K562 (cell line): ENCODE results near the gene CENPH. TPM values are rescaled to one million over a fixed set of nuclear protein-coding genes. Genes with fewer than 3 reads are reported as not detected.

Experiments
- ATAC-seq: fragments of 200-7000 bp; cut with Tn5 transposase; 3 replicates; pipeline ENCODE4 v1.9.1; 2020; ENCODE audit warnings: moderate library complexity
- BruUV-seq: library from RNA; stranded (reverse); fragments of 400-500 nt; replicated peaks from 2 replicates; lab custom pipeline; 2021; lab: Mats Ljungman, UMichigan
- CTCF ChIA-PET: fragments of 300-600 bp; formaldehyde crosslinking; extraction: SDS; loops from one replicate; lab custom pipeline; 2021; ENCODE audit warnings: low intra/inter-chr PET ratio; lab: Yijun Ruan, JAX
- POLR2A ChIA-PET: fragments of 300-600, 350-650 bp; sonication (Branson Sonifier 250); formaldehyde crosslinking; extraction: SDS; loops from one replicate; lab custom pipeline; 2021; ENCODE audit warnings: antibody characterized with exemption, inconsistent platforms; lab: Yijun Ruan, JAX
- DNase-seq, 4 experiments: peaks; one replicate each; pipeline versions ENCODE4 v3.0.0 to v3.0.0-alpha.2; 2011 to 2018; ENCODE audit warnings: low spot score in 3 of 4, mixed read lengths in 3 of 4; ENCODE audit errors: extremely low read depth in 1 of 4
- FAIRE-seq: peaks from 2 replicates; lab custom pipeline; 2011; peaks lifted over from hg19 to GRCh38; lab: Jason Lieb, UNC
- H2AFZ ChIP-seq: 2 replicates; pipeline ENCODE4 v1.6.0; 2011; ENCODE audit warnings: low read depth, low read length, control low read depth, inconsistent platforms
- H3K27ac ChIP-seq: fragments of 200-600 bp; 3 replicates; pipeline ENCODE4 v1.8.0; 2011; ENCODE audit warnings: low read depth, mild to moderate bottlenecking, control low read depth, inconsistent platforms, low read length, moderate library complexity, mixed read lengths; ENCODE audit errors: extremely low read depth
- H3K27me3 ChIP-seq, 2 experiments: fragments of 300-600 bp in 1 of 2; 2 replicates in 1 of 2; 3 replicates in 1 of 2; pipeline versions ENCODE4 v1.6.0 to v1.8.0; 2011; ENCODE audit warnings: inconsistent platforms in 2 of 2, low read length in 2 of 2, mild to moderate bottlenecking in 1 of 2, mixed read lengths in 1 of 2, moderate library complexity in 1 of 2; ENCODE audit not compliant: control insufficient read depth in 2 of 2, insufficient read depth in 2 of 2
- H3K36me3 ChIP-seq: fragments of 300-600 bp; 3 replicates; pipeline ENCODE4 v1.8.0; 2011; ENCODE audit warnings: mild to moderate bottlenecking, low read length, inconsistent platforms; ENCODE audit not compliant: control insufficient read depth, insufficient read depth
- H3K4me1 ChIP-seq, 2 experiments: fragments of 200-600 bp in 1 of 2; replicated peaks in 1 of 2; 2 replicates in 1 of 2; 3 replicates in 1 of 2; pipeline versions ENCODE4 v1.5.1 to v1.8.0; 2011; ENCODE audit warnings: inconsistent platforms in 2 of 2, low read length in 2 of 2, mild to moderate bottlenecking in 1 of 2, mixed read lengths in 1 of 2, moderate library complexity in 1 of 2; ENCODE audit not compliant: control insufficient read depth in 2 of 2, insufficient read depth in 2 of 2
- H3K4me2 ChIP-seq: 2 replicates; pipeline ENCODE4 v1.6.1; 2011; ENCODE audit warnings: low read length, control low read depth, inconsistent platforms, mixed read lengths; ENCODE audit not compliant: insufficient read depth
- H3K4me3 ChIP-seq: fragments of 200-600 bp; sonication (generic), shearing (Covaris generic); 2 replicates; pipeline ENCODE4 v1.5.1; 2016; ENCODE audit warnings: control low read depth, inconsistent platforms
- H3K79me2 ChIP-seq: fragments of 200-600 bp; 3 replicates; pipeline ENCODE4 v1.8.0; 2011; ENCODE audit warnings: low read length, inconsistent platforms; ENCODE audit not compliant: control insufficient read depth, insufficient read depth
- H3K9ac ChIP-seq, 2 experiments: 2 replicates each; pipeline versions ENCODE4 v1.6.0 to v1.6.1; 2011; ENCODE audit warnings: low read depth in 2 of 2, low read length in 2 of 2, control low read depth in 1 of 2, inconsistent platforms in 1 of 2, mild to moderate bottlenecking in 1 of 2, mixed read lengths in 1 of 2; ENCODE audit not compliant: insufficient read depth in 1 of 2
- H3K9me1 ChIP-seq: one replicate; pipeline ENCODE4 v1.6.0; 2011; ENCODE audit warnings: inconsistent platforms, mild to moderate bottlenecking, low read length, moderate library complexity; ENCODE audit not compliant: control insufficient read depth, insufficient read depth
- H3K9me3 ChIP-seq: replicated peaks from 2 replicates; pipeline ENCODE4 v1.5.1; 2011; ENCODE audit warnings: low read depth, low read length, inconsistent platforms; ENCODE audit not compliant: control insufficient read depth, insufficient read depth
- H4K20me1 ChIP-seq: replicated peaks from 2 replicates; pipeline ENCODE4 v1.6.1; 2011; ENCODE audit warnings: low read length, inconsistent platforms, mixed read lengths; ENCODE audit not compliant: control insufficient read depth, insufficient read depth
- AFF1 ChIP-seq, 2 experiments: fragments of 450-650 bp; IDR thresholded peaks; 2 replicates each; pipeline ENCODE4 v1.6.1; 2018; ENCODE audit warnings: mild to moderate bottlenecking in 2 of 2, low read depth in 1 of 2; ENCODE audit not compliant: partially characterized antibody in 2 of 2
- BHLHE40 ChIP-seq: IDR thresholded peaks from 2 replicates; pipeline ENCODE4 v1.6.1; 2011; ENCODE audit warnings: low read length, improper control_type of control experiment
- EP400 ChIP-seq: fragments of 450-650 bp; IDR thresholded peaks from 2 replicates; pipeline ENCODE4 v1.6.1; 2017; ENCODE audit warnings: antibody characterized with exemption, mild to moderate bottlenecking, moderate library complexity
- MAZ ChIP-seq, 2 experiments: fragments of 450-650 bp in 1 of 2; sonication (generic) in 1 of 2; formaldehyde crosslinking; IDR thresholded peaks in 1 of 2; conservative IDR thresholded peaks in 1 of 2; 2 replicates each; pipeline versions ENCODE4 v1.4.0 to v1.5.0; 2020; ENCODE audit warnings: mild to moderate bottlenecking in 1 of 2, missing genetic modification reagents in 1 of 2
- WGBS: fragments of 100-300 bp; shearing (Covaris generic); methylation state at CpG from one replicate; pipeline ENCODE4 v1.1.6; 2016; ENCODE audit warnings: low coverage, mixed read lengths; ENCODE audit not compliant: insufficient coverage; ENCODE audit errors: missing lambda C conversion rate; 5-methylcytosine and 5-hydroxymethylcytosine counted together
- in situ Hi-C: fragments of 300-500 bp; cut with MboI; formaldehyde crosslinking; loops from 4 replicates; pipeline ENCODE4 v1.15.0; 2018; ENCODE audit warnings: inconsistent platforms, mixed read lengths
- intact Hi-C: fragments of 100-400 bp; cut with micrococcal nuclease; formaldehyde crosslinking; loops from 2 replicates; pipeline ENCODE4 v1.14.2; 2022
- polyA plus RNA-seq, 8 experiments: library from polyadenylated mRNA; depleted of rRNA in 4 of 8; stranded (reverse) in 5 of 8; unstranded in 3 of 8; fragments of >200 nt; fragmentation: Nextera tagmentation in 2 of 8; fragmentation: Illumina TruSeq in 1 of 8; extraction: Ambion mirVana in 2 of 8; extraction: Trizol in 1 of 8; gene quantifications; 2 replicates each; pipeline versions ENCODE4 v1.2.1 to v1.2.3, GENCODE V29; 2011 to 2014; ENCODE audit warnings: inconsistent platforms in 1 of 8, missing spikeins in 1 of 8
- total RNA-seq, 7 experiments: library from RNA; depleted of rRNA in 6 of 7; stranded (reverse); fragments of >200 nt in 6 of 7; fragmentation: Illumina TruSeq in 2 of 7; extraction: Trizol in 2 of 7; gene quantifications; 2 replicates each; pipeline versions ENCODE4 v1.2.1 to v1.2.3, GENCODE V29; 2011 to 2021; ENCODE audit warnings: low replicate concordance in 1 of 7
- TF ChIP-seq, protein P1 (sequence below): fragments of 450-650 bp; formaldehyde crosslinking; IDR thresholded peaks from 2 replicates; pipeline ENCODE4 v1.4.0; 2022; ENCODE audit warnings: mild to moderate bottlenecking, moderate library complexity
- TF ChIP-seq, protein P2 (sequence below): sonication (generic); formaldehyde crosslinking; IDR thresholded peaks from 2 replicates; pipeline ENCODE4 v1.8.1; 2023; ENCODE audit warnings: mild to moderate bottlenecking, missing genetic modification reagents
- TF ChIP-seq, protein P3 (sequence below): fragments of 450-650 bp; IDR thresholded peaks from 2 replicates; pipeline ENCODE4 v1.6.1; 2014; ENCODE audit warnings: low read depth, mild to moderate bottlenecking, moderate library complexity, borderline replicate concordance

The CENPH gene
- total and polyA plus RNA-seq, 9 of the 15 experiments (the other 6 are each of a cell fraction or from before 2014, with no cell fraction given): 10.5 to 124 (median 74.9) TPM

- TF ChIP-seq, protein P1, sequence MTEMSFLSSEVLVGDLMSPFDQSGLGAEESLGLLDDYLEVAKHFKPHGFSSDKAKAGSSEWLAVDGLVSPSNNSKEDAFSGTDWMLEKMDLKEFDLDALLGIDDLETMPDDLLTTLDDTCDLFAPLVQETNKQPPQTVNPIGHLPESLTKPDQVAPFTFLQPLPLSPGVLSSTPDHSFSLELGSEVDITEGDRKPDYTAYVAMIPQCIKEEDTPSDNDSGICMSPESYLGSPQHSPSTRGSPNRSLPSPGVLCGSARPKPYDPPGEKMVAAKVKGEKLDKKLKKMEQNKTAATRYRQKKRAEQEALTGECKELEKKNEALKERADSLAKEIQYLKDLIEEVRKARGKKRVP (CRISPR knock-in tag): 0 out of 2 replicates have a peak, but pooled peaks have one; percentile 14
- TF ChIP-seq, all 486 proteins: peak for 4
These were observed 27.7 kb downstream of the CENPH start (continued) for GRCh38 chr5:69217151-69217511.

DNA sequence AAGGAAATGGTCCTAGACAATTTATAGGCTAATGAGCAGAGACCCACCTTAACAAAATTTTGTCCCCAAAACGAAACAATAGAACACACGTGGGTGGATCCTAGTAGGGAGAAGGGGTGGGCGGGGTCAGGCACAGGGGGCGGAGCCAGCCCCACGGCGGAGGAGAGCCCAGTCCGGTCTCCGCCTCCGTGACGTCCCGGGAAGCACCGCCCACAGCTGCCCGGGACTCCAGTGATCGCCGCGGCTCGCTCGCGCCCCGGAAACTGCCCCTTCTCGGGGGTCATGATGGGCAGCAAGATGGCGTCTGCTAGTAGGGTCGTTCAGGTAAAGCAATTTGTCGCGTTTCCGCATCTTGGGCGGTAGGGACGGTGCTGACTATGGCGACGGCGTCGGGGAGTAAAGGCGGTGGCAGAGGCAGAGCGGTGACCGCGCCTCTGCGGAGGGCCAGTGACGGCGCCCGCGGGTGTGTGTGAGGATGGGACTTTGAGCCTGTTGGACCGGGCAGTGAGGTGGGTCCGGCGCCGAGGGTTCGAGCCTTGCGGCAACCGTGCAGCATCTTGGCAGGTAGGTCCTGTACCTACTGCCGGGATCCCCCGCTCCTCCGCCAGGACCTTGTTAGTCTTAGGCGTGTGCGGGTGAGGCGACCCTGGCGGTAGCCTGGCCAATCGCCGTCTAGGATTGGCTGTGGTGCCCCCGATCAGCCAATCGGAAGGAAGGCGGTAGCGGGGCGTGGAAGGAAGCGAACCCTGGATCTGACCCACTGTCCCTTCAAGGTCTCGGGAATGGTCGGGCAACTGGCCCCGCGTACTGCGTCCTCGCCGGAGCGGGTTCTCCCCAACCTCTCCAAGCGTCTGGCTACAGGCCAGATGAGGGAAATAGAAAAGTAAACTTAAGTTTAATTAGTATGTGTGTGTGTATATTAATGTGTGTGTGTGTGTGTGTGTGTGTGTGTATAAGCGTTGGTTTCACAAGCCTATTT is 28.5 kb downstream of the CENPH start:
- H3K79me2 ChIP-seq: peaks cover 47% of the 10 kb centered on the region
- POLR2A ChIA-PET: interaction anchor here (0.6 to 2.4 kb wide), 5 partner anchors 13 to 69 kb away, joined by 3 to 12 read pairs (median 3); partner anchors contain the start of gene CDK7
- intact Hi-C loops: loop anchor here (2.0 kb wide), 1 partner anchor 29 kb away; the partner anchor contains the start of gene CENPH
- DNase-seq (peak; percentile 96 to 98 (median 98)), ATAC-seq (peak; percentile 93), FAIRE-seq (peak; percentile 89)
- peak overlapping the region; percentile 66 for H3K4me3 ChIP-seq
- H3K9me3 ChIP-seq: 0 out of 2 replicates have a peak, but pooled peaks cover 3% of the 10 kb centered on the region
- peak overlapping the region; percentile 91 to 99 for H3K9ac ChIP-seq
- under 1% methylated on average over 63 of the region's 73 CpGs for WGBS
- peaks cover 13 to 21% of the 10 kb centered on the region in 2 experiments; a peak in 4 of 5 replicates for H3K4me1 ChIP-seq
- peak overlapping the region; percentile 88 for H3K27ac ChIP-seq
- no peaks in the 10 kb centered on the region for H4K20me1 ChIP-seq
- peak overlapping the region; percentile 90 for H3K4me2 ChIP-seq
- H3K36me3 ChIP-seq: peaks cover 23% of the 10 kb centered on the region; the same call in 2 of the 3 replicates
- BruUV-seq: TSS peak; percentile 58
- CTCF ChIA-PET: no interaction called here
- no peaks in the 10 kb centered on the region for H3K27me3 ChIP-seq
- in situ Hi-C loops: no loop called here
- H3K9me1 ChIP-seq: no peaks in the 10 kb centered on the region
- H2AFZ ChIP-seq: peak overlapping the region; percentile 94
- TF ChIP-seq, protein P2, sequence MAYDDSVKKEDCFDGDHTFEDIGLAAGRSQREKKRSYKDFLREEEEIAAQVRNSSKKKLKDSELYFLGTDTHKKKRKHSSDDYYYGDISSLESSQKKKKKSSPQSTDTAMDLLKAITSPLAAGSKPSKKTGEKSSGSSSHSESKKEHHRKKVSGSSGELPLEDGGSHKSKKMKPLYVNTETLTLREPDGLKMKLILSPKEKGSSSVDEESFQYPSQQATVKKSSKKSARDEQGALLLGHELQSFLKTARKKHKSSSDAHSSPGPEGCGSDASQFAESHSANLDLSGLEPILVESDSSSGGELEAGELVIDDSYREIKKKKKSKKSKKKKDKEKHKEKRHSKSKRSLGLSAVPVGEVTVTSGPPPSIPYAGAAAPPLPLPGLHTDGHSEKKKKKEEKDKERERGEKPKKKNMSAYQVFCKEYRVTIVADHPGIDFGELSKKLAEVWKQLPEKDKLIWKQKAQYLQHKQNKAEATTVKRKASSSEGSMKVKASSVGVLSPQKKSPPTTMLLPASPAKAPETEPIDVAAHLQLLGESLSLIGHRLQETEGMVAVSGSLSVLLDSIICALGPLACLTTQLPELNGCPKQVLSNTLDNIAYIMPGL (CRISPR knock-in tag): peak; percentile 53; the same call in 1 of the 2 replicates
- TF ChIP-seq BHLHE40 (peak; percentile 36), MAZ (CRISPR knock-in tag; conservative IDR thresholded peaks at IDR 0.05 in 1 of 2, IDR thresholded peaks at IDR 0.05 in 1 of 2) (peak; percentile 72 to 89), EP400 (peak; percentile 85), AFF1 (IDR thresholded peaks at IDR 0.05; ENCODE audit: low read depth in 1 of 2, partially characterized antibody in 2 of 2) (peak in 1 of 2 experiments; percentile 5)
- TF ChIP-seq, protein P3, sequence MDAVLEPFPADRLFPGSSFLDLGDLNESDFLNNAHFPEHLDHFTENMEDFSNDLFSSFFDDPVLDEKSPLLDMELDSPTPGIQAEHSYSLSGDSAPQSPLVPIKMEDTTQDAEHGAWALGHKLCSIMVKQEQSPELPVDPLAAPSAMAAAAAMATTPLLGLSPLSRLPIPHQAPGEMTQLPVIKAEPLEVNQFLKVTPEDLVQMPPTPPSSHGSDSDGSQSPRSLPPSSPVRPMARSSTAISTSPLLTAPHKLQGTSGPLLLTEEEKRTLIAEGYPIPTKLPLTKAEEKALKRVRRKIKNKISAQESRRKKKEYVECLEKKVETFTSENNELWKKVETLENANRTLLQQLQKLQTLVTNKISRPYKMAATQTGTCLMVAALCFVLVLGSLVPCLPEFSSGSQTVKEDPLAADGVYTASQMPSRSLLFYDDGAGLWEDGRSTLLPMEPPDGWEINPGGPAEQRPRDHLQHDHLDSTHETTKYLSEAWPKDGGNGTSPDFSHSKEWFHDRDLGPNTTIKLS: 0 out of 2 replicates have a peak, but pooled peaks have one; percentile 29
